GM21737 (cell line): ENCODE results near the gene NEDD9.
A peak's percentile ranks its signal among the peaks of the same experiment; 100 is the strongest.

Experiments
- ATAC-seq: cut with Tn5 transposase; IDR thresholded peaks from one replicate; pipeline ENCODE4 v1.9.1; 2021; ENCODE audit warnings: mild to moderate bottlenecking, moderate library complexity; ENCODE audit not compliant: unreplicated experiment

Gene NEDD9

DNA sequence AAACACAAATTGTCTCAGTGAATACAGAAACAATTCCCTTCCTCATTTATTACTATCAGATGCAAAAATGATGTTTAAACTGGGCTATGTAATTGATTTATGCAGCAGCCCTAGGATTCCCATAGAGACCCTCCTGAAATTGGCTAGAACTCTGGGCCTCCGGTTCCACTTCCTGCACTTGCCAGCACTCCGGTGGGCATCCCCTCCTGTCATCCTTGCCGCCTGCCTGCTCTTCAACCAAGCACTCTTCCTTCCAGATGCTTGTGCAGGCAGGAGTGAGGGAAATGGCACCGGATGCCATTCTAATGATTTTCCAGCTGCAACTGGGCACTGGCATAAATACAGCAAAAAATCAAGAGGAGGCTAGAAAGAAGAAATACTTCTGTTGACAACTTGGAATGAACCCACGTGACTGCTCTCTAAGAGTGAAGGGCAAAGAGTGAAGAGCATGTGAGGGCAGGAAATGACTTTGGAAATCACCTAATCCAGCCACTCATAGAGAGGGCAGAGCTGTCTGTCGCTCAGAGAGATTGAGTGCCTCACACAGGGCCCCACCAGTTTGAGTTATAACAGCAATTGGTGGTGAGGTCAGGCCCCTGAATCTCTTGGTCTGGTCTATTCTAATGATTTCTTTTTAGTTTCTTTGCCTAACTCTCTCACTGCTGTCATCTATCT lies 3.7 kb upstream of the NEDD9 start:
- no peak for ATAC-seq

DNA sequence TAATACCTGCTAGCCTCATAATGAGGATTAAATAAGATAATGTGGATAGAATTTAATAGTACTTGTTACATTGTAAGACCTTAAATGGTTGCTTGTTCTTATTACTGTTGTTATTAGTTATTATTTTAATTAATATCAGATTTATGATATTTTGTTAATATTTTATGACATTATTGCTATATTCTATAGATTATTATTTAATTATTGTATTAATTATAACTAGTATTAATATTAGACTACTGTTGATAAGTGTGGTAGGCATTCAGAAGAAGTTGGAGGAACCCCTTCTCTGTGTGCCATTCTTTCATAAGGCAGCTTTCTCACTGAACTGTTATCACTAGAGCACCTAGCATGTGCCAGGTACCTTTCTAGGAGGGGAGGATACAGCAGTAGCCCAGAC lies 2.6 kb upstream of the NEDD9 start:
- no peak for ATAC-seq

DNA sequence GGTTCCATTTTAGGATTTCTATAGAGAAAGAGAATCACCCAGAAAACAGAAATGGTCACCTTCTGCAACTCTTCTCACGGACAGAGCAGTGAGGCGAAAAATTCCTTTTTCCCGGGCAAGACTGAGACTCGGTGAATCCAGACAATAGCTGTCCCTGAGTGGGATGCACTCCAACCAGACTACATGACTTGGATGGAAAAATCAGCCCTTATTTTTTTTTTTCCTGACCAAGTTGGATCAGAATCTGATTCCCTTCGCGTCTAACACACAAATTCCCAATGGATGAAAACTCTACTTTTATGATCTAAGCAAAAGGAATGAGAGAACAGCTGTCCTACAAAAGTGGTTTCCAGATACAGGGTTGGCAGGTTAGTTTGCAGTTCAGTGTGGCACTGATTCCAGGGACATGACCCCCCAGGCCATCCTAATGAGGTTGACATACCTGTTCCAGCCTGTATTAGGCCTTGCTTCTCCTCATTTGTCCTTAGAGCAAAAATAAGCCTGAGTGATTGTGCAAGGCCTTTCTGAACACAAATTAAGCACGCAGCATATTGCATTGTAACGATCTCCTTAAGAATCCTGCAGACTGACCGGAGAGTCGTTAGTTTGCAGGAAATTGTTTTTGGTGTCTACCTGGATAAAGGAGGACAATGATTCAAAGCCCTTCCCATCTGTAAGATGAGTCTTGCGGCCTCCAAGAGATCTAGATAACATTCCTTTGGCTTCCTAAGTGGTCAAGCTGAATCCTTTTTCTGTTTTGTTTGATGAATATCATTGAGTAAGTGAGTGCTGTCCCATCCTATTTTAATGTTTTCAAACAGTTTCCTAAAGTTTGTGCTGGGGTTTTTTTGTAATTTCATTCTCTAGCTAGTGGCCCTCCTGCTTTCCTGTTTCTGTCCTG lies 1.5 kb upstream of the NEDD9 start:
- no peak for ATAC-seq

DNA sequence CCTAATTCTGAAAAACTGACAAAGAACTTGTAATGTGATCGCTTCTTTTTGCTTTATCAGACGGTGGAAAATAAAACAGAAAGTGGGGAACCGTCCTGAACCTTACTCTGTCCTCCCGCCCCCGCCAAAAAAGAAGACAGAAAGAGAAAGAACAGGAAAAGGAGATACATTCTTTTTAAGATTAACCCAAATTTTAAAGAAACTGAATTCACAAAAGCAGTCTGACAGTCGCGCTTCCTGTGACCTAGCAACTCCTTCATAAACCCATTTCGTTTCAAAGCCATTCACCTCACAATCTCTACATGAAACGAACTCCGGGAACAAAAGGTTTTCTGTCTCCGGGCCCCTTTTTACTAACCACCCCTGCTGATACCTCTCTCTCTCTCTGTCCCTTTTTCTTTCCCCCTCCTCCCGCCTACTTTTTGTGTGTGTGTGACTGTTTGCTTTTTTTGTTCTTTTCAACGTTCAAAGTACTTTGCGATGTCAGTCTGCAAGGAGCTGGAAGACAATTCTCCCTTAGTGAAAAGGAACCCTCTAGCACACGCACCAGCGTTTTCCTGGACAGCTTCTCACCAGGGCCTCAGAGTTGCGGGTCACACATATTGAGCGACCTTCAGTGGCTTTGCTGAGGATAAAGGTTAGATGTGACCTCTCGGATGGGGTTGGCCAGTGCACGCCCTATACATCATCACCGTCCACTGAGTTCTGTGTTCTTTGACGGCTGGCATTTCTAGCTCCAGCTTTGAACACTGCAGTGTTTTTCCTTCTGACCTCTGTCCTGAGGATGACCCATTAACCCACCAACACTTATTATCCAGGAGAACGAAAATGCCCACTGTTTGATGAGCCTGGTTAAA lies 530 bp upstream of the NEDD9 start:
- ATAC-seq = no peak

DNA sequence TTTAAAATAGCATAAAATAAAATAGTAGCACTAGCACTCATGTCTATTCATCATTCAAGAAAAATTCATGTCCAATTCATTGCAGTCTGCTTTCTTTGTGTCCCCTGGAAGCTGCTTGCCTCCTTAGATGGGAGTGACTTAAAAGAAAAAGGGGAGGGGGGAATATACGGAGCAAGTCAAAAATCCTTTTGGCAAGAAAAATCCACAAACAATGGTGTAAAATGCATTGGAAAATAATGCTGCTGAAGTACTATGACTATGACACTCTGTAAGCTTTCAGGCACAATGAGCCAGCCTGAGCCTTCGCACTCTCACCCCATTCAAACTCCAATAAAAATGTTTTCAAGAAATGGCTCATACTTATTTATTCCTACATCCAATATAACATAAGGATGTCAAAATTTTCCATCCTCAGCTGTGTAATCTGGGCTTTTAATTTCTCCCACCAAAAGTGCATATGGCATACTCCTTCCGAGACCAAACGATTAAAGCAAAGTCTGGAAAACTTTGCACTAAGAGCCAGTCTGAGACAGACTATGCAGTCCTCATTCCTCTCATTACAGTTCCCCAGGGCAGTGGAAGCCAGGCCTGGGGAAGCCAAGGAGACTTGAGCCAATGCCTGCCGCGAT lies 790 bp downstream of the NEDD9 start:
- ATAC-seq = no peak

DNA sequence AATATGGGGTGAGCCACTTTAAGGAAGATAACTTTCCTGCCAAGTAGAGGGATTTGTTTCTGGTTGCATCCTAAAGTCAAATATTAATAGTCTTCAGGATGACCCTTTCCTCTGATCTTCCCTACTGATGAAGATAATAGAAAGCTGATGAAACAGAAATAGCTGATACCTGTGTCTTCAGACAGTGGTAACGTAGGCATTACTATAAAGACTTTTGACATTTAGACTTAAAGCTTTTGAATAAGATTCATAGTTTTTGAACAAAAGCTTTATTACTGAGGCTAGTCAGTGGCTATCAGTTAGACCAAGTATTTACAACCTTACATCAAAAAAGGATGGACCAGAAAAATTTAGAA lies 1.4 kb downstream of the NEDD9 start:
- no peak for ATAC-seq

DNA sequence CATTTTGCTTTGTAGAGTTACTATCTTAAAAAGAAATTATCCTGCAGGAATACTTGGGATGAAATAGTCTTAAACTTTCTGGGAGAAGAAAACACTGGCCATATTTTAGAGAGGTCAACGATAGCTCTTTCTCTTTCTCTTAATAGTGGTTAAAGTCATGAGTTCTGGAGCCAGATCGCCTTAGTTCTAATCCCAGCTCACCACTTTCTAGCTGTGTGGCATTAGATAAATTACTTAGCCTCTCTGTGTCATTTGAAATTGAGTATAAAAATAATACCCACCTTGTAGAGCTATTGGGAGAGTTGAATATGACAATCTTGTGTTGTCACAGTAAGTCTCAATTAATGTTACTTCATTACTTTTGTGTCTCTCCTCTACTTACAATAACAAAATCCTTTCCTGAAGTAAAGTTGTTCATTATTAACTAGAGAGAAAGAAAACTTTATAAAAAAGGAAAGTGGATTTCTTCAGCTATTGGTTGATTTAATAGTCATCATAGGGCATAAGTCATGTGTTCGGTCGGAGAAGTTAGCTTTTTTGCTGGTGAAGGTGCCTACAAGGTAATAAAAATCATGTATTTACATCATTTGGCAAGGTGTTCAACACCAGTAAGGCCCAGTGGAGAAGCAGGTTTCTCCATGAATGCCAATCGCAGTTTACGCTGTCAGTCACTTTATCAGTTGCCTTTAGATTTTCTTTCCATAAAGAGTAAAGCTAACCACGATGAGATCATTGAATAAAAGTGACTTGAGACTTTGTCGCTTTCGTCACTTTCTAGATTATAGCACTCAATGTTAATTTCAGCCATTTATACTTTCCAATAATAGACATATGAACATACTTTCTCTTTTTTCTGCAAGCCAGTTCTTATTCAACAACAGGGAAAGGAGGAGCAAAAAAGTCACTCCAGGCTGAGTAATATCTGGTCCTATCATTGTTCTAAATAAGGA lies 2.0 kb downstream of the NEDD9 start:
- ATAC-seq = no peak

DNA sequence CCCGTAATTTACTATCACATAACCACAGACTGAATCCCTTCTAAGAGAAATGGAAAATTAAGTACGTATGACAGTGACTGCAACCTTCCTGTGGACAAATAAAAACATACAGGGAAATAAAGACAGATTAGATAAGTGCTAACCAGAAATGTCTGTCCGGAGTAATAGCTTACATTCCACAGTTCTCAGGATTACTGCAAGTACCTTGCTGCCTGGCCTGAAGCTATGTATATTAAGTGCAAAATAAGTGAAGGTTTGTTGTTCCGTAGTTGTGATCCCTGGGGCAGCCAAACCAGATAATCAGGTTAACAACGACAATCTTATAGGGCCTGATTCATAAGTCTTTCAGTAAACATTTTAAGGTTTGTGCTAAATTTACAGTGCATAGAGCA lies 2.8 kb downstream of the NEDD9 start:
- ATAC-seq = no peak

DNA sequence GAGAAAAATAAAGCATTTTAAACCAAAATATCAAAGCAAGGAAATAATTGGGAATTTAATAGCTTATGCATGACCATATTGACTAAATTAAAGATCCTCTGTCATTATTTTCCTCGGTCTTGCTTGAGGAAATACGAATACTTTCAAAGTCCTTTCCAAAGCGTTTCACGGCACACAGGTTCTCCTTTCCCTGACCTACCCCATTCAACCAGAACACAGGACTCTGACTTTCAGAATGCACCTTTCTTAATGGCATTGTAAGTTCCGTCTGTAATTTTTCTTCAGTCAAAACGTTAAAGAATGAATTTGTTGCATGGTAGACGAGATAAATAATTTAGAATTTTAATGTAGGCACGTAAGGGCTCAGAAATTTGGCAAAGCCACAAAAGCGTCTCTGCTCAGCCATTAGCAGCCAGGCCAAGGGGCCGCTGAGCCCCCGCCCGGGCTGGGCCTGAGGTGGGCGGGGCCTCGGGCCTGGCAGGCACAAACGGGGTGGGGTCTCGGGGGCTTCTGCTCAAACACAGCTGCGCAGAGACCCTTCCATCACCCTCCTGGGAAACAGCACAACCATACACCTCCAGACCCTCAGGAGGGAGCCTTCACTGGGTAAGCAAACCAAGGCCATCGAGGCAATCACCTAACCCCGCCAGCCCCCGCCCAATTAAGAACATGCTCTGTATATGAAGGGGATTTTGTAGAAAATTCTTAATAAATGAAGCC lies 3.4 kb downstream of the NEDD9 start:
- ATAC-seq = no peak

DNA sequence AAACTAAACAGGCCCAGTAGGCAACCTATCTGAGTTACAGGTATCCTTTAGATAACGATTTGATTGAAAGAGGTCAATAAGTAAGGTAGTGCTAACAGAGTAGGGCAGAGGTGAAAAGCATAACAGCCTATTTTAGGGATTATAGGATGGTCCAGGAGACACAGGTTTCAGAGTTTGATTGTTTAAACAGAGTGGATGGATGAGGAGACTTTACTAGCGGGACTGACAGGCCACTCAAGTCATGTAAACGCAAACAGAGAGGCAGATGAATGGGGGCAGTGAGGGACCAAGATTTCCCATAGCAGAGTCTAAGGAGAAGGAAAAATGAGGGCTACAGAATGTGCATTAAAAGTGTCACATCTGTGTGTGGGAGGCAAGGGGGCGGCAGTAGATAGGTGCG lies 4.8 kb downstream of the NEDD9 start:
- ATAC-seq = no peak

DNA sequence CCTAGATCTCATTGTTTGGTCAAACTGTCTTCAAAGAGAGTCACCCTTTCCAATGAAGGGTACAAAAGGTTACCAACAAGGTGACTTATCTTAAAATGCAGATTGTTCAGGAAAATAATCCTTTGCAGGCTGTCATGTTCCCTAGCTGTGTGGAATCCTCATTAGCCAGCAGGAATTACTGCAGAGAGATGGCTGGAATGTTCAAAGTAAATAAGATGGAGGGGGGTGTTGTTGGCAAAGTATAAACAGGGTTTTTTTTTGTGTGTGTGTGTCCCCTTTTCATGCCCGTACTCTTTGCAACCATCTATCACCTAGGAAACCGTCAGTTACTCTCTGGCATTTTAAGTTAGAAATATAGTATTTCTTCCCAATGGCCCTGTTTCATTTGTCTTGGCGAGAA lies 6.5 kb downstream of the NEDD9 start:
- no peak for ATAC-seq

DNA sequence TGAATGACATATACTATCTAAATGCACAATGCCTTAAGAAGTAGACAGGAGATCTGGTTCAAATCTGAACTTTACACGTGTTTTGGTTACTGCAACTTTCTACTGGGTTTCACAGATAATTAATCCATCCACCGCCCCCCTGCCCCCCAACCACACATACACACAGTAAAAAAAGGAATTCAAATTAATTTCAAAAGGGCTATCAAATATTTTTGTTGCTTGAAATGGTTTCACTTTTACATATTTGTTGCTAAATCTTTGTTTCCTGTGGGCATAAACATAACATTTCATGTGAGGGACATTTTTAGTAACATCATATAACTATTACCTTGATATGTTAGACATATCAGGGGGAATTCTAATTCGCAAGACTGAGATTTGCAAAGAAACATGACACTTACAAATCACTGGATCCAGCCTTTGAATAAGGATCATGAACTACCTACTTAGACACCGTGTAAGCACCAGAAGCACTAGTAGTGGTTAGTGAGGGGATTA lies 7.5 kb downstream of the NEDD9 start:
- no peak for ATAC-seq

DNA sequence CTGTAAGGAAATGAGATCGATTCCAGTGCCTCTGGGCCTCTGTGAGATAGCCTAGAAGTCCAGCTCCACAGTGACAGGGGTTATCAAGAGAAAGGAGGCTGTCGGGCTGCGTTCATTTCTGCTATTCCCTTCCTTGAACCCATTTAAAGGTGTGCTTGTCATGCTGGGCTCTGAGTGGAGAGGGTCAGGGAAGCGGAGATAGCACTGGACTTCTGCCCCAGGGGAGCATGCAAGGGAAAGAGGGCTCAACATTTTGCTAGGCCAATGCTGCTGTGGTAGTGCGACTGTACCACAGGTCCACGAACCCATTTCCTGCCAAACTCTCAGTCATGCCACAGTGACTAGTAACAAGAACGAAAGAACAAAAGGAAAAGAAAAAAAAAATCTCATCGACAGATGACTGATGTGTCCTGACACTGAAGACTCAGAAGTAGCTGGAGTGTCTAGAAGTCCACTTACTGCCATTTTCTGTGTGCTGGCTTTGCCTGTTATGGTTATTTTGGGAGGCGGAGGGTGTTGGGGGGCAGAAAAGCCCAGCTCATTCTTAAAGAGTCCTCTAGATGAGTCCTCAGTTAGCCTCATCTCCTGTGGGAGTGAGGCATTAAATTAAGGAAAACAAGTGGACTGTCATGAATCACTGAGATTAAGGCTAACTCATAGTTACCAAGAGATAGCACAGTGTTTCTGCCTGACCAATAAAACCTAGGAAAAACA lies 8.1 kb downstream of the NEDD9 start:
- peak; percentile 64 for ATAC-seq

DNA sequence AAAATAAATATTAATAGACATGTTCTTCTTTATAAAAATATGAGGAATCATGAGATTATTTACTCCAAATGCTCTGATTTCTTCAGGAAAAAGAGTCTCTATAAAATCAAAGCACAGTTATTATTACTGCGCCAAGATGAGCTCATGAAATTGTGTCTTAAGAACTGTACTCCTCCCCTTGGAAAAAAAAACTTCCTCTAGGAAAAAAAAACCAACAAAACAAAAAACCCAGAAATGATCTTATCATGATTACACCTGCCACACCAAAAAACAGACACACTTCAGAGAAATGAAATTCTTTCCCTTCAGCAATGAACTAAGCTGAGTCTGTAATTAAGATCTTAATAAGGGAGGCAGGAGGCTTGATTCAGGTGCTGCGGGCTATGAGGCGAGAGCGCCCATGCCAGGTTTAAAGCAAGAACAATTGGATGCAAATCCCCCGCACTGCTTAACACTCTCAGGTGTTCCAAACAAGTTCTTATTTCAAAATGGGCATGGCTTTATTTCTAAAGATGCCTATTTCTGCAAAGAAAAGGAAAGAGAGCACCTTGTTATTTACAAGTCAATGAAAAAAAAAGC lies 9.1 kb downstream of the NEDD9 start:
- no peak for ATAC-seq

DNA sequence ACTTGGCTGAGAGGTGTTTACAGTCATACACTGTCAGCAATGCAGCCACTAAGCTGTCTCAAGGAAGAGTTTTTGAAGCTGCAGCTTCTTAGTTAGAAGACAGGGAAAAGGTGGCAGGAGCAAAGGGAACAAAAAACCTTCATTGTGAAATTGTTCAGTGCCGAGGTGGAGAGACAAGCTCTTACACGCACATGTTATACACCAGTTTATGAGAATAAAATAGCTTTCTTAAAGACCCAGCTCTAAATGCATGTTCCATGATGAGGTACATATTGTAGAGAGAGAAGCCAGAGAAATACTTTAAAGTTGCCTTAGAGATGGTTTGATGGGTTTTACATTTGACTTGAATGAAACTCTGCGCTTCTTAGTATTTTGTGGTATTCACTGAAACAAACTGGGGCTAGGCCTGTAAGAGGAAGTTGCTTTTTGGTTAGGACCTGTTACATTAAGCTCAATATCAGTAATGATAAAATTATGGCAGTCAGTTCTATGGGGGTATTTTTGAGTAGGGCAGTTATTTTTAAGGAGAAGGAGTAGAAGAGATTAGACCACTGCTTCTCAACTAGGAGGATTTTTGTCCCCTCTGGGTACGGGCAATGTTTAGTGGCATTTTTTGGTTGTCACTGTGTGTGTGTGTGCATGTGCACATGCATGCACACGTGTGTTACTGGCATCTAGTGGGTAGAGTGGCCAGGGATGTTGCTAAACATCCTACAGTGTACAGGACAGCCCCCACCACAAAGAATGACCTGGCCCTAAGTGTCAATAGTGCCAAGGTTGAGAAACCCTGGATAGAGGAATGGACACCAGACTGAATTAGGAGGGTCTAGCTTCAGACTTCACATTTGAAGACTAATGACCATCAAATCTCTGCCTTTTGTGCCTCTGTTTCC lies 9.8 kb downstream of the NEDD9 start:
- ATAC-seq = no peak

DNA sequence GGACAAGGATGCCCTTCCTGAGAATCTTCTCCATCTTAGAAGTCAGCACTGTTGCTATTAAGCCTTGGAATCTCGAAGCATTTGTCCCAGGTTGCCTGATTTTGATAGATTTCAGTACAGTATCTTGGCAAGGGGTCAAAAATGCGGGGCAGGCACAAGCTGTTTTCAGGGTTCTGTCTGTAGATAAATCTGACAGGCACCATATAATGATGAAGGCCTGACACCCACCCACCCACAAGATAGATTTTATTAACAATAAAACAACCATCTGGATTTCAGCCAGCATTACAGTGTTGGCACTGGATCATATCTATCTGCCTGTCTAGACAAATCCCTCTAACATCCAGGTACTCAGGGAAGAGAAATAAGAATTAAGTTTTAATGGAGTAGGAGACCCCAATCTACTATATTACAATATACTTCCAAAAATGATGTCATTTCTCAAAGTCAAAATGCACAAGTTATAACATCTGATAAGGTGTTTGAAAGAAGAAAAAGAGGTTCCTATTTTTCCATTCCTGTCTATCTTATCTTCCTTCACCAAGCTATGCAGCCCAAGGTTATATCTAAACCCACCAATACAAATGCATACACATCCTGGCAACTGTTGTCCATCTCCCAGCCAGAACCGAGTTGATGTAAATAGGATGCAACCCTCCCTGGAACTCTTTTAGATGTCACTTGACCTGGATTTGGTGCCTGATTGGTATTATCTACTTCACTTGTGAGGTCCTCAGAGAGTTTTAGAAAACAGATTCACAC lies 10.7 kb downstream of the NEDD9 start:
- no peak for ATAC-seq
